Stomach (tissue), 4 donors: ENCODE data around the gene TOR1A.

Experiments used
- EP300 ChIP-seq: sonication (generic); formaldehyde crosslinking; IDR thresholded peaks from one replicate; pipeline ENCODE4 v1.6.1; 2017; ENCODE audit warnings: antibody characterized with exemption
- TF ChIP-seq, protein P1 (sequence below), 7 experiments: fragments of 450-650 bp in 4 of 7; fragments of 200-600 bp in 3 of 7; sonication (generic) in 3 of 7; IDR thresholded peaks; one replicate each; pipeline ENCODE4 v1.5.1; 2016 to 2019; ENCODE audit warnings: antibody characterized with exemption in 7 of 7, control low read depth in 2 of 7, mild to moderate bottlenecking in 1 of 7

DNA sequence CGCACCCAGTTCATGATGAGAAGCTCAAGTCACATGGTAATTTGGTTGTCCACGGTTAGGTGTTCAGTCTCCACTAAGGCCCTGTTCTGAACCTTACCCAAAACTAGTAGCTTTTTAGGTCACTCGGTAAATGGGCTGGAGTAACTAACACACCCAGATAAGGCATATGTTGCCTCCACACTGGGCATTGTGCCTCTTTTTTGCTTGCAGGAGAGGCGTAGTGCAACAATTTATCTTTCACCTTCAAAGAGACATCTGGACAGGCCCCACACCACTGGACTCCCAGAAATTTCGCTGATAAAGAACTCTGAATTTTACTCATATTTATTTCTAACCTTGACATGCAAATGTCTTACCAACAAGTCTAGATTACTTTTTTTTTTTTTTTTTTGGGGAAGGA lies 54.3 kb downstream of the TOR1A start:
- TF ChIP-seq, protein P1, sequence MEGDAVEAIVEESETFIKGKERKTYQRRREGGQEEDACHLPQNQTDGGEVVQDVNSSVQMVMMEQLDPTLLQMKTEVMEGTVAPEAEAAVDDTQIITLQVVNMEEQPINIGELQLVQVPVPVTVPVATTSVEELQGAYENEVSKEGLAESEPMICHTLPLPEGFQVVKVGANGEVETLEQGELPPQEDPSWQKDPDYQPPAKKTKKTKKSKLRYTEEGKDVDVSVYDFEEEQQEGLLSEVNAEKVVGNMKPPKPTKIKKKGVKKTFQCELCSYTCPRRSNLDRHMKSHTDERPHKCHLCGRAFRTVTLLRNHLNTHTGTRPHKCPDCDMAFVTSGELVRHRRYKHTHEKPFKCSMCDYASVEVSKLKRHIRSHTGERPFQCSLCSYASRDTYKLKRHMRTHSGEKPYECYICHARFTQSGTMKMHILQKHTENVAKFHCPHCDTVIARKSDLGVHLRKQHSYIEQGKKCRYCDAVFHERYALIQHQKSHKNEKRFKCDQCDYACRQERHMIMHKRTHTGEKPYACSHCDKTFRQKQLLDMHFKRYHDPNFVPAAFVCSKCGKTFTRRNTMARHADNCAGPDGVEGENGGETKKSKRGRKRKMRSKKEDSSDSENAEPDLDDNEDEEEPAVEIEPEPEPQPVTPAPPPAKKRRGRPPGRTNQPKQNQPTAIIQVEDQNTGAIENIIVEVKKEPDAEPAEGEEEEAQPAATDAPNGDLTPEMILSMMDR (IDR thresholded peaks at IDR 0.05) = no peak
- no peak for TF ChIP-seq EP300
